OCI-M2 (cell line): ENCODE measurements around the gene DOCK11.
A peak's percentile ranks its signal among the peaks of the same experiment; 100 is the strongest.

ENCODE experiments used
- DNase-seq: peaks from one replicate; lab custom pipeline; 2025; ENCODE audit not compliant: unreplicated experiment; lab: John Stamatoyannopoulos, UW

The DOCK11 gene

GRCh38 chrX:118623062-118623461 lies 127.4 kb downstream of the DOCK11 start:
- no peak for DNase-seq

DNA sequence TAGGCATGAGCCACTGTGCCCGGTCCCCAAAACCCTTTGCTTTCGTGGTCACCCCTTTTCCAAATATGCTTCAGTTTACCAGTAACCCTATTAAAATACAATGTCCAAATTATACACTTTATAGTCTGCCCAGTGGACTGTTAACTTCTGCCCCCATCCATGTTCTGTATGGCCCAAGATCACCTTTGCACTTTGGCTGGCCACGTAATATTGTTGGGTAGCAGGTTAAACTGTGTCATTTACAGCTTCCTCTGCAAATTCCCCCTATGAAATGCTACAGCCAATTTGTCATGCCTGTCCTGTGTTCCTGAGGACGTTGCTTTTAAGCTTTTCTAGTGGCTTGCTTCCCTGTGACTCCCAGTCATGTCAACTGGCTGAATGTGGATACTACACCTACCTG lies 130.7 kb downstream of the DOCK11 start:
- no peak for DNase-seq

GRCh38 chrX:118627084-118627758 lies 131.6 kb downstream of the DOCK11 start:
- no peak for DNase-seq

DNA sequence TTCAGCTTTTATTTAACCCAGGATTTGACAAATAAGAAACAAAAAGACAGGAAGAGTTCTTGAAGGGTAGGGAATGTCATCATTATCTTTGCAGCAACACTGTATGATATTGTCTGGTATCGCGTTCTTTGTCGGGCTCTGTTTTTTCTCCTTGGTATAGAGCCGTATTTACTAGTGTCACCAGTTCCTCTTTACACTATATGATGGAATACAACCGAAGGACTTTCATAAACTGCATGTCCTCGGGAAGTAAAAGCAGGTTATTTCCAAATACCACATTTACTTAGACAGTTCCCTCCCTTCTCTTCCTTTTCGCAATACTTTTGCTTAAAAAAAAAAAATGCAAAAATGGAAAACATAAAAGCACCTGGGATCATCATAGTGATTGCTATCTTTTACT lies 135.2 kb downstream of the DOCK11 start:
- DNase-seq: no peak

GRCh38 chrX:118631586-118631985 lies 136.0 kb downstream of the DOCK11 start:
- DNase-seq: no peak

DNA sequence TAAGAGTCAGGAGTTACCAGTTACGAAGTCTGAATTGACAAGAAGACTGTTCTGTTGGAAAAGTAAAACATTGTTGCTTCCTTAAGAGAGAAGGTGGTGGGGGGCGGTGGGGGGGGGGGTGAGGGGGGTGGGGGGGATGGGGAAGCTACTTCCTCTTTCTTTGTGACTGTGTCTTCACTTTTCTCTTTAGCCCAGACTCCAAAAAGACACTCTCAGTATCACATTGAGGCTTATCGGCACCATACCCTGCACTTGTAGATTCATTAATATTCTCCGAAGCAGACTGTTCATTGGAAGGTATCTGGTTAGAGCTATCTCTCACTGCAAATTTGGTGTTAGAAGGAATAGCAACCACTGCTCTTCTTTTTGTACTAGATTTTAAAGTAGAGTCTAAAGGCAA lies 137.2 kb downstream of the DOCK11 start:
- no peak for DNase-seq

- no peak for DNase-seq
These were observed 137.9 kb downstream of the DOCK11 start for GRCh38 chrX:118633530-118633929.

- no peak for DNase-seq
These were observed 138.7 kb downstream of the DOCK11 start for GRCh38 chrX:118634336-118634735.

DNA sequence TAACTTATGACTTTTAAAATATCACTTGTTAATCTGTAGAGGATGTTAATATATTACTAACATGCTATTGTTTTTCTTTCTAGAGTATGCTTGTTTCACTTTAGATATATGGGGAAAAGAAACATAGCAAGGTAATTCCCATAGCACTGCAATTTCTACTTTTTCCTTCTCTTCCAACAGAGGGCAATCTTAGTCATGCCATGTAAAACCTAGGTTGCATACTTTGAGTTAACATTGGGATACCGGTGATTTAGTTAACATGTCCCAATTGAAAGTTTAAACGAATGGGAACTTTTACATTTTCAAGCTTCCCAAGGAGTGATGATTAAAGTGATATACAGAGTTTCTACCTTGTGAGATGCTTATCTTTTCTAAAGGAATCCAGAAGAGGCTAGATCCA lies 142.4 kb downstream of the DOCK11 start:
- no peak for DNase-seq

GRCh38 chrX:118644378-118644777 lies 148.8 kb downstream of the DOCK11 start:
- DNase-seq: no peak

DNA sequence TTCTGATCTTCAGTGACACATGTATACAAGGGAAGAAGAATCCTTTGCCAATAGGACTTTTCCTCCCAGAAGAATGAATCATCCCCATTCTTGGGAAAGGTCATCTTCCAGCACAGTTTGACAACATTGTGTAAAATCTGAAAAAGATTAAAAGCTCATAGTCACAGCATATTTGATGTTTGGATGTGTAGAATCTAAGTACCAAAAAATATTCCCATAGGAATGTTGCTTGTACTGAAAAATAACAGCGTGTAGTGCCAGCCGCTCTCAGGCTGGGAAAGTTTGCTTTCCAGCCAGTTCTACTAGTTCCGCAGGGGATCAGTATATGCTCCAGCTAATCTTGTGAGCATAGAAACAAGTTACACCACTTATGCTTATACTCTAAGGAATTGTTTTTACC lies 157.1 kb downstream of the DOCK11 start:
- DNase-seq: no peak

- DNase-seq: no peak
These were observed 158.7 kb downstream of the DOCK11 start for GRCh38 chrX:118654331-118654730.

DNA sequence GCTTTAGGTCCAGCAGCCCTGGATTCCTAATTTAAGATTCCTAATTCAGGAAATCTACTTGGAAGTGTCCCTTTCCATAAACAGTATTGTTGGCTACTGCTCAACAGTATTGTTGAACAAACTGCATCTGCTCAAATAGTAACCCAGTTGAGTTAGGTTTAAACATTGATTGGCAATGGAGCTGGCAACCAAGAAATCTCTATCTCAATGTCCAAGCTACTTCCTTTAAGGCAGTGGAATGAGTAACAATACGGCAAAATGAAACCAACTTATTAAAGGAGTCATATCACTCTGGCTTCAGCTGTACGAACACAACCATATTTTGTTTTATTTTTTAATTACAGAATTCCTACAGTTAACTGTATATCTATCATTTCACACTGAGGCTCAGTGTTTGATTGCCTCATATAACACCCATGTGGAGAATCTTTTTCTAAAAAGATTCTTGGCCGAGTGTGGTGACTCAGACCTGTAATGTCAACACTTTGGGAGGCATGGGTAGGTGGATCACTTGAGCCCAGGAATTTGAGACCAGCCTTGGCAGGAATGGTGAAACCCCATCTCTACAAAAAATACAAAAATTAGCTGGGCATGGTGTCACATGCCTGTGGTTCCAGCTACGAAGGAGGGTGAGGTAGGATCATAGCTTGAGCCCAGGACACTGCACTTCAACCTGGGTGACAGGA lies 160.1 kb downstream of the DOCK11 start:
- DNase-seq: no peak

DNA sequence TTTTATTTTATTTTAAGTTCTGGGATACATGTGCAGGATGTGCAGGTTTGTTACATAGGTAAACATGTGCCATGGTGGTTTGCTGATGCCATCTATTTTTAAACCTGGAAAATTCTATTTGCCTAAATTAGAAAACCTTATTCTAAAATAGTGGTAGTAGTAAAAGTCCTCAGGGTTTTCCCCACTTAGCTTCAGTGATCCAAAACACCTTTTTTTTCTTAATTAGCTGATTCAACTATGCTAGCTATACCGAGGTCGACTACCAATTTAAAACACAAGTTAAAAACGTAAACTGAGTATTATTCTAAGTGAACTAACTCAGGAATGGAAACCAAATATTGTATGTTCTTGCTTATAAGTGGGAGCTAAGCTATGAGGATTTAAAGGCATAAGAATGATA lies 161.8 kb downstream of the DOCK11 start:
- no peak for DNase-seq

DNA sequence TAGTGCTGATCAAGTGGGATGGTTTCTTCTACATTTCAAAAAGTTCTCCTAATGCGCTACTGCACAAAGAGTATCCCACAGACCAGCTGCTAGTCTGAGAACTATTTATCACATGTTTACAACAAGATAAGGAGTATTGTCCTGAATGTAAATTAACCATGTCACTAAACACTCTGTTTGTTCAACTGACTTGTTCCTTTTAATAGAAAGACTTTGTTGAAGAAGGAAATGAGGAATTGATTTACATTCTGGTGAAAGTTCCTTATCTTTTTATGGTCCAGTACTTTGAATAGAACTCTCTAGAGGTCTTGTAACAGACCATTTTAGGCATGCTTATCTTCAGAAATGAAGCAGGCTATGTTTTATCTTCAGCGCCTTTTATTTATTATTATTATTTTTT lies 164.5 kb downstream of the DOCK11 start:
- DNase-seq: peak; percentile 10

DNA sequence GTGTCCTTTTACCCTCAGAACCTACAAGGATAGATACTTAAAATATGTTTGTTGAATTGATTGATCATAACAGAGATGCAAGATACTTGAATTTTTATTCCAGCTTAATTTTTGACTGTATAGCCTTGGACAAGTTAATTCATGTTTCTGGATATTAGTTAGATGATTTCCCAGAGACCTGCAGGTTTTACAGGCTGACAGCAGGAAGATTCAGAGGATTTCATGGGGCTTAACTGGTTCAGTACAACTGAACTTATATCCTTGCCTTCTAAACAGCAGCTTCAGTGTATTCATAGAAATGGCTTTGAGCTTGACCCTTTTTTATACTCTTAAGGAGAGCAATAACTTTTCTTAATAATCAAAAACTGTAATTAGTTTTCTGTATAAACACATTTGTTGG lies 169.6 kb downstream of the DOCK11 start:
- DNase-seq: no peak

DNA sequence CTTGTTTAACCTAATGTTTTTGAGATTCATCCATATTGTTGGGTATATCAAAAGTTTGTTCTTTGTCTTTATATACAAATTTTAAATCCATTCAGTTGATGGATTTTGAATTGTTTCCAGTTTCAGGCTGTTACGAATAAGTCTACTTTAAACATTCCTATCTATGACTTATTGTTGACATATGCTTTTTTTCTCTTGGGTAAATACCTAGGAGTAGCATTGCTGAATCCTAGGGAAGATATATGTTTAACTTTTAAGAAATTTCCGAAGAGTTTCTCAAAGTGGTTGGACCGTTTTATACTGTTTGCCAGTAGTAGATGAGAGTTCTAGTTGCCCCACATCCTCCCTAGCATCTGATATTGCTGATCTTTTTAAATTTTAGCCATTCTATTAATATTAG lies 170.9 kb downstream of the DOCK11 start:
- no peak for DNase-seq

DNA sequence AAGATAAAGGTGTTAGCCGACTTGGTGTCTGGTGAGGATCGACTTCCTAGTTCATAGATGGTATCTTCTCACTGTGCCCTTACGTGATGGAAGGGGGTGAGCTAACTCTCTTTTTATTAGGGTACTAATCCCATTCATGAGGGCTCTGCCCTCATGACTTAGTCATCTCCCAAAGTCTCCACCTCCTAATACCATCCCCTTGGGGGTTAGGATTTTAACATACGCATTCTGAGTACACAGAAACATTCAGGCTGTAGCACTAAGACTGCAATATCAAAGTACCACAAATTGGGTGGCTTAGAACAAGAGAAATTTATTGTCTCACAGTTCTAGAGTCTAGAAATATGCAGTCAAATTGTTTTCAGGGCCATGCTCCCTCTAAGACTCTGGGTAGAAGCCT lies 173.8 kb downstream of the DOCK11 start:
- DNase-seq: no peak

GRCh38 chrX:118675326-118675965 lies 179.8 kb downstream of the DOCK11 start:
- no peak for DNase-seq

- DNase-seq: no peak
These were observed 180.3 kb downstream of the DOCK11 start for GRCh38 chrX:118675966-118676349.

- DNase-seq: no peak
These were observed 181.7 kb downstream of the DOCK11 start for GRCh38 chrX:118677318-118677717.

DNA sequence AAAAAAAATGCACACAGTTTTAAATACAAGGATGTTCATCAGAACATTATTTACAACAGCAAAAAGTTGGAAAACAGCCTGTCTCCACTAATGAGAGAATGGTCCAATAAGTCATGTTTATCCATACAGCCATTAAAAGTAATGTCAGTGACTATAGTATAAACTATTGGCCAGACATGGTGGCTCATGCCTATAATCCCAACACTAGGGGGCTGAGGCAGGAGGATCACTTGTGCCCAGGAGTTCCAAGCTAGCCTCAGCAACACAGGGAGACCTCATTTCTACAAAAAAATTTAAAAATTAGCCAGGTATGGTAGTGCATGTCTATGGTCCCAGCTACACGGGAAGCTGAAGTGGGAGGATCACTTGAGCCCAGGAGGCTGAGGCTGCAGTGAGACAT lies 183.7 kb downstream of the DOCK11 start:
- no peak for DNase-seq
